GM12892 (cell line): ENCODE measurements around the gene MAP4K3.
A peak's percentile ranks its signal among the peaks of the same experiment; 100 is the strongest.
"Not testable (repeated sequence)": the region's sequence is repeated elsewhere in the genome, so short reads cannot be mapped to it uniquely, and the experiment has no call there.

Experiments
- DNase-seq: peaks from one replicate; pipeline ENCODE4 v3.0.0; 2011; ENCODE audit not compliant: insufficient read length
- FAIRE-seq: peaks from 2 replicates; lab custom pipeline; 2011; peaks lifted over from hg19 to GRCh38; lab: Jason Lieb, UNC
- POLR2A ChIP-seq: IDR thresholded peaks from 2 replicates; pipeline ENCODE4 v1.6.1; 2011; ENCODE audit warnings: low read depth, low read length, control low read depth
- POLR2AphosphoS5 ChIP-seq: IDR thresholded peaks from 2 replicates; pipeline ENCODE4 v1.6.1; 2011; ENCODE audit warnings: low read depth, low read length, control low read depth
- TAF1 ChIP-seq: IDR thresholded peaks from 2 replicates; pipeline ENCODE4 v1.6.1; 2011; ENCODE audit warnings: low read depth, mild to moderate bottlenecking, control low read depth, low read length, borderline replicate concordance

MAP4K3 gene

DNA sequence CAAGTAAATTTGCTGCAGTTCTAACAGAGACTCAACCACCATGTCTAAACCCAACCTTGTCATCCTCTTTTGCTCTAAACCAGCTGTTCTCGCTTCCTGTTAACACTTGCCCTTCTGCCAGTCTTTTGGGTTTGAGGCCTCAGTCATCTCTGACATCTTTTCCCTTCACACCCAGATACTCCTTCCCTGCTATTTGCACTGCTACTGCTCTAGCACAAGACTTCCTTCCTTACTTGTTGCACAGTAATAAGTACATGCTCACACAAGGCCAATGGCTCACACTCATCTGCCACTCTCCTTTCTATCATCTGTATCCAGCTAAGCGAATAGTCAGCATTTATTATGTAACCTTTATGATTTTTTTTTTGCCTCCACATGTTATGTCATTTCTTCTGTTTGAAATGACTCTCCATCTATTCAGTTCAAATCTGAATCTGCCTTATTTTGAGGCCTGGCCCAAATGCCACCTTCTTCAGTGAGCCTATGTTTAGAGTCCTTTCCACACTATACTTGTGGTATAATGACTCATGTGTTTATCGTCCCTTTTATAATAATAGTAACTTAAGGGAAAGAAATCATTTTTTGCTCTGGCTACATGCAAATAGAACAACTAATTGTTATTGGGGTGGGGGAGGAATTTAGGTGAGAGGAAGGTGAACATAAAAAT is 170.8 kb downstream of the MAP4K3 start:
- FAIRE-seq (peak; percentile 84), DNase-seq (no peak)
- no peak for TF ChIP-seq TAF1
- TF ChIP-seq POLR2A: no peak
- TF ChIP-seq POLR2AphosphoS5: no peak

DNA sequence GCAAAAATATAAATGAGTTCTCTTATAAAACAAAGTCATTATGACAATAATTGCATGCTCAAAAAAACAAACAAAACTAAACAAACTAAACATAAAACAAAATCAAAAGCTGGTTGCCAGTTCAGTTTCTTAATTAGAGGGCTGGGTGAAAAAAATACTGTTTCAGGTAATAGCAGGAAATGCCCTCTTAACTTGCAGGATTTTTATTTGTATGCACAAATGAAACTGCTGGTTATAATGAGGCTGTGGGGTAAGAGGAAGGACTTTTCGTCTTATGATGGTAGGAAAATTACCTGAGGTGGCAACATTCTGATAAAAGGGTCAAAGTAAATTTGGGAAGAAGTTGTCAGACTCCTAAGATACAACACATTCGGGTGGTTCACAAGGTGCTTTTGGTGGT is 171.8 kb downstream of the MAP4K3 start:
- DNase-seq: no peak
- TF ChIP-seq POLR2A (no peak), POLR2AphosphoS5 (no peak), TAF1 (no peak)
- peak; percentile 86 for FAIRE-seq

DNA sequence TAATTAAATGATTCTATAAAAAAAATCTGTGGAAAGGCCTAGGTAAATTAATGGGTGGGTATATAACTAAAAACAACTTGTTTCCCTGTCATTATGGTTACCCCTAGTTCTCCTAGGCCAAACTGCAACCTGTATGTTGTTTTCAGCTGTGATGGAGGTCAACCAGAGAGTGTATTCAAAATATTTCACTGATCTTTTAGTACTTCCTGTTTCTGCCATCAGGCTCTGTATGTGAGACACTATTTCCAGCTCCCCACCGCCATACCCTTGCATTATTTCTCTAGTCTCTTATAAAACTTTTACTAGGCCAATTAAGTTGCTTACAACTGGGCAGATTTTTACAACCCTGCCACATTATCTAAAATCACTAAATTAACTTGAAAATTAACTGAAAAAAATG is 172.4 kb downstream of the MAP4K3 start:
- TF ChIP-seq POLR2AphosphoS5: no peak
- TF ChIP-seq TAF1: no peak
- TF ChIP-seq POLR2A: no peak
- FAIRE-seq (peak; percentile 82), DNase-seq (peak; percentile 16)

DNA sequence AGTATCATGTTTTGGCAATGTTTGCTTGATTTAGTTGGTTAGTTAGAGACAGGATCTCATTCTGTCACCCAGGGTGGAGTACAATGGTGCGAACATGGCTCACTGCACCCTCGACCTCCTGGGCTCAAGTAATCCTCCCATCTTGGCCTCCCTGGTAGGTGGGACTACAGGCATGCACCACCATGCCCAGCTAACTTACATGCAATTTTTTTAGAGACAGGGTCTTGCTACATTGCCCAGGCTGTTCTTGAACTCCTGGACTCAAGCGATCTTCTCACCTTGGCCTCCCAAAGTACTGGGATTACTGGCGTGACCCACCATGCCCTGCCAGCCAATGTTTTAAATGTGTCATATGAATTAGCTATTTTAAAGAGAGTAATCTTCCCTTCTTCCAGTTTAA is 177.0 kb downstream of the MAP4K3 start:
- no peak for DNase-seq
- TF ChIP-seq POLR2A (no peak), POLR2AphosphoS5 (no peak), TAF1 (no peak)
- FAIRE-seq: no peak

DNA sequence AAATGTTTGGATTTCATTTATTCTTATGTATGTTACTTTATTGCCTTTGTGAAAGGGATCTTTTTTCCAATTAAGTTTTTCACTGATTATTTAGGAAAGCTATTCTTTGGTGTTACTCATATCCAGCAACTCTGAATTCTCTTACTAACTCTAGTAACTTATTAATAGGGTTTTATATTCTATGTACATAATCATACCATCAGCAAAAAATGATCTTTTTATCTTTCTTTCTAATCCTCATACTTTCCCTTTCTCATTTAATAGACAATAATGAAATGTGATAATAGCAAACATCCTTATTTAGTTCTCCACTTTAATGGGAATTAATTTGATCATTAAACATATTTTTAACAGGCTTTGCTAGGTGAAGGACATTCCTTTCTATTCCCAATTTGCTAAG is 181.0 kb downstream of the MAP4K3 start:
- no peak for FAIRE-seq
- TF ChIP-seq POLR2A (no peak), POLR2AphosphoS5 (no peak), TAF1 (no peak)
- no peak for DNase-seq

DNA sequence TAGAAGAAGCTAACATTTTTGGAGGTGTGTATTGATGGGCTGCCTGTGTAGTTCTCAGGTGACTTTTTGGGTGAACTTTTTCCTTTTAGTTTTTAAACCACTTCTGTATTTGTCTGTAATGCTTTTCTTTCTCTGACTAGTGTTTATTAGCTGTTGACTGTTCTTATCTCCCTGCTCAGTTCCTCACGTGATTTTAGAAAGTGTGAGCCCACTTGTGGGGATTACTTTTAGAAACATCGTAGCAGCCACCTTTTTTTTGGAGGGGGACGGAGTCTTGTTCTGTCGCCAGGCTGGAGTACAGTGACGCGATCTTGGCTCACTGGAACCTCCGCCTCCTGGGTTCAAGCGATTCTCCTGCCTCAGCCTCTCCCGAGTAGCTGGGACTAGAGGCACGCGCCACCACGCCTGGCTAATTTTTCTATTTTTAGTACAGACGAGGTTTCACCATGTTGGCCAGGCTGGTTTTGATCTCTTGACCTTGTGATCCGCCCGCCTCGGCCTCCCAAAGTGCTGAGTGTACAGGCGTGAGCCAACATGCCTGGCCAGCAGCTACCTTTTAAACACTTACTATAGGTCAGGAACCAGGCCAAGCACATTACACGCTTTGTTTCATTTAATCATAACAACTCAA is 184.1 kb downstream of the MAP4K3 start:
- FAIRE-seq (no peak), DNase-seq (no peak)

DNA sequence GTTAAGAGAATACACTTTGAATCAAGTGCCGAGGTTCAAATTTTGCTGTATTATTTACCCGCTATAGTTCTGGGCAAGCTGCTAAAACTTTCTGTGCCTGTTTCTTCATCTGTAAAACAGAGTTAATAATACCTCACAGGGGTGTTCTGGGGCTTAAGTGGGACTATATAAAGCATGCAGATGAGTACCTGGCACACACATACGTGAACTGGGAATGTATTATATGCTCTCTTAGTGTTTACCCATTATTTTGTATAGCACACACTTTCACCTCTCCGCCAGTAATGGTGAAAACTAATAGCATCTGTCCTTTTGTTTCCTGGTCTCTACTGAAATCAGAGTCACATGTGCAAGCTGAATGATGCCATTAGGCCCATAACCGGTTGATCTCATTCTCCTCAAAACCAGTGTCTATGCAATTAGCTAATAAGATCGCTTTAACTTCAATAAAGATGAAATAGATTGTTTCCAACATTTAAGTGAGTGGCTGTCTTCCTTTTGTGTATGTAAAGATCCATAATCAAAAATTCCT is 189.5 kb downstream of the MAP4K3 start:
- FAIRE-seq: no peak
- no peak for TF ChIP-seq POLR2A
- TF ChIP-seq POLR2AphosphoS5: no peak

More for the DNA sequence above, 184.1 kb downstream of the MAP4K3 start:
- TF ChIP-seq TAF1 (no peak), POLR2A (no peak), POLR2AphosphoS5 (no peak)

DNA sequence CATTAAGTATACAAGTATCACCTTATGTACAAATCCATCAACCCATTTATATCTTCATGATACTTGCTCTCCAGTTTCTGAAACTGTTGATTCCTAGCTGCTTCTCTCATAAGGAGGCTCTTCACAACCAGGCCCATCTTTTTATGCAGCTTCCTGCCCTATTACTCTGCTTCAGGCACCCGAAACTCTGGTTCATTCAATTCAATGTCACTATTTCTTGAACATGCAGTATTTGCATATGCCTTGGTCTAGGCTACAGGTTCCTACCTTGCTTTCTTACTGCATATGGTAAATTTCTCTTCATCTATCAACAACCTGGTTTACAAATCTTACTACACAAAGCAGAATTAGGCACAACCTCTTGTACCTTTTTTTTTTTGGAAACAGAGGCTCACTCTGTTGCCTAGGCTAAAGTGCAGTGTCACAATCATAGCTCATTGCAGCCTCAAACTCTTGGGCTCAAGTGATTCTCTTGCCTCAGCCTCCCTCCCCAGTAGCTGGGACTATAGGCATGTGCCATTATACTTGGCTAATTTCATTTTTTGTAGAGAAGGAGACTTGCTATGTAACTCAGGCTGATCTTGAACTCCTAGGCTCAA is 190.6 kb downstream of the MAP4K3 start:
- FAIRE-seq (no peak), DNase-seq (no peak)
- no peak for TF ChIP-seq TAF1
- no peak for TF ChIP-seq POLR2AphosphoS5
- TF ChIP-seq POLR2A: no peak

More for the DNA sequence above, 189.5 kb downstream of the MAP4K3 start:
- DNase-seq: no peak

DNA sequence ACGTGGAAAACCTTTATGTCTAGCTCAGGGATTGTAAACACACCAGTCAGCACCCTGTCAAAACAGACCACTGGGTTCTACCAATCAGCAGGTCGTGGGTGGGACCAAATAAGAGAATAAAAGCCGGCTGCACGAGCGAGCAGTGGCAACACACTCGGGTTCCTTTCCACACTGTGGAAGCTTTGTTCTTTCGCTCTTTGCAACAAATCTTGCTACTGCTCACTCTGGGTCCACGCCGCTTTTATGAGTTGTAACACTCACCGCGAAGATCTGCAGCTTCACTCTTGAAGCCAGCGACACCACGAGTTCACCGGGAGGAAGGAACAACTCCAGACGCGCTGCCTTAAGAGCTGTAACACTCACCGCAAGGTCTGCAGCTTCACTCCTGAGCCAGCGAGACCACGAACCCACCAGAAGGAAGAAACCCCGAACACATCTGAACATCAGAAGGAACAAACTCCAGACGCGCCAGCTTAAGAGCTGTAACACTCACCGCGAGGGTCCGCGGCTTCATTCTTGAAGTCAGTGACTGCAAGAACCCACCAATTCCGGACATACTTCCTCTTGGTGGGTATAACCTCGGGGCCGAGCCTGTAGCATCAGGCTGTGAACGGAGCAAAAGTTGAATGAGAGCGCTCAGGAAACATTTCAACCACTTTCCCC is 192.0 kb downstream of the MAP4K3 start:
- FAIRE-seq: peak; percentile 44
- not testable (repeated sequence) for DNase-seq
- TF ChIP-seq POLR2A: peak; percentile 56; the same call in 1 of the 2 replicates

DNA sequence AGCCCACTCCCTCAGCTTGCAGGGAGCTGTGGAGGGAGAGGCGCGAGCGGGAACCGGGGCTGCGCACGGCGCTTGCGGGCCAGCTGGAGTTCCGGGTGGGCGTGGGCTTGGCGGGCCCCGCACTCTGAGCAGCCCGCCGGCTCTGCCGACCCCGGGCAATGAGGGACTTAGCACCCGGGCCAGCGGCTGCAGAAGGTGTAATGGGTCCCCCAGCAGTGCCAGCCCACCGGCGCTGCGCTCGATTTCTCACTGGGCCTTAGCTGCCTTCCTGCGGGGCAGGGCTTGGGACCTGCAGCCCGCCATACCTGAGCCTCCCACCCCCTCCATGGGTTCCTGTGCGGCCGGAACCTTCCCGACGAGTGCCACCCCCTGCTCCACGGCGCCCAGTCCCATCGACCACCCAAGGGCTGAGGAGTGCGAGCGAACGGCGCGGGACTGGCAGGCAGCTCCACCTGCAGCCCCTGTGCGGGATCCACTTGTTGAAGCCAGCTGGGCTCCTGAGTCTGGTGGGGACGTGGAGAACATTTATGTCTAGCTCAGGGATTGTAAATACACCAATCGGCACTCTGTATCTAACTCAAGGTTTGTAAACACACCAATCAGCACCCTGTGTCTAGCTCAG is 192.7 kb downstream of the MAP4K3 start:
- DNase-seq, FAIRE-seq: not testable (repeated sequence)

DNA sequence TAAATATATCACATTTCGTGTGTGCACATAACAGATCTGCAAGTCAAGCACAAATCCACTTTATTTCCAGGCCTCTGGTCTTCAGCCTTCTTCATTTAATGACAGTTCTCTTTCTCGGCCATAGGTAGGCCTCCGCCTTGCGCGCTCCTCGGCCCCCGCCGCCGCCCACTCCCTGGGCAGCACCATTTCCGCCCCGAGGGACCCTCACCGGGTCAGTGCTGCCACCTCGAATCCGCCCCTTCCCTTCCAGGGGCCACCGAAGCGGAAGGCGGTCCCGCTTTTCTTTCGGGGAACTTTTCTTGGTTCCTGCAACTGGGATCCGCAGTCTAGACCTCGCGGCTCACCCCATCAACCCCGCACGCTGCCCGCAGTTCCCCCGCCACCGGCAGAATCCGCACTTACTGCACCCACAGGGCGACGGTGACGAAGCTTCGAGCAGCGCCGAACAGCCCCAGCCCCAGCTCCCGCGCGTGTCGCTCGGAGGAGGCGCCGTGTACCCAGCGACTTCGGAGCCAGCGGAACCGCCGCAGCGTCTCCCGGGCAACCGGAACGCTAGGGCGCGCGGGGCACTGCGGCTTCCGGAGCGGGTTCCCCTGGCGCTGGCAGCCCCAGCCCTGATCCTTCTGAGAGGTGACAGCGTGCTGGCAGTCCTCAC is 193.5 kb downstream of the MAP4K3 start, which contains the start of gene CDKL4:
CDKL4 (minus strand) TSS at position 502 of the 655 bp plus-strand sequence.
- FAIRE-seq (no peak), DNase-seq (peak; percentile 22)
- TF ChIP-seq TAF1 (no peak), POLR2A (no peak), POLR2AphosphoS5 (no peak)
